Umbilical cord (tissue), 2 donors: ENCODE measurements around the gene HHAT. TPM values are rescaled to one million over a fixed set of nuclear protein-coding genes. Genes with fewer than 3 reads are reported as not detected.
A peak's percentile ranks its signal among the peaks of the same experiment; 100 is the strongest.

Source experiments
- DNase-seq: peaks from one replicate; pipeline ENCODE4 v3.0.0-alpha.2; 2015; ENCODE audit warnings: low spot score
- total RNA-seq: library from RNA; depleted of rRNA; stranded (reverse); fragments of >200 nt; gene quantifications from one replicate; pipeline ENCODE4 v1.2.3, GENCODE V29; 2014; ENCODE audit warnings: low replicate concordance; ENCODE audit not compliant: insufficient read depth

The HHAT gene
- total RNA-seq, 1 donor from 2014 or later: 6.3 TPM

DNA sequence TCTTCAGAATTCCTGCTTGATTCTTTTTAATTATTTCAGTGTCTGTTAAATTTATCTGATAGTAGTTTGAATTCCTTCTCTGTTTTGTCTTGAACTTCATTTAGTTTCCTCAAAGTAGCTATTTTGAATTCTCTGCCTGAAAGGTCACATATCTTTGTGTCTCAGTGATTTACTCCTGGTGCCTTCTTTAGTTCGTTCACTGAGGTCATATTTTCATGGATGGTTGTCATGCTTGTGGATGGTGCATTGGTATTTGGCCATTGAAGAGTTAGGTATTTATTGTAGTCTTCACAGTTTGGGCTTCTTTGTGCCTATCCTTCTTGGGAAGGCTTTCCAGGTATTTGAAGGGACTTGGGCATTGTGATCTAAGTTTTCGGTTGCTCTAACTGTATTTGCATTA, 267.9 kb downstream of the HHAT start:
- no peak for DNase-seq

DNA sequence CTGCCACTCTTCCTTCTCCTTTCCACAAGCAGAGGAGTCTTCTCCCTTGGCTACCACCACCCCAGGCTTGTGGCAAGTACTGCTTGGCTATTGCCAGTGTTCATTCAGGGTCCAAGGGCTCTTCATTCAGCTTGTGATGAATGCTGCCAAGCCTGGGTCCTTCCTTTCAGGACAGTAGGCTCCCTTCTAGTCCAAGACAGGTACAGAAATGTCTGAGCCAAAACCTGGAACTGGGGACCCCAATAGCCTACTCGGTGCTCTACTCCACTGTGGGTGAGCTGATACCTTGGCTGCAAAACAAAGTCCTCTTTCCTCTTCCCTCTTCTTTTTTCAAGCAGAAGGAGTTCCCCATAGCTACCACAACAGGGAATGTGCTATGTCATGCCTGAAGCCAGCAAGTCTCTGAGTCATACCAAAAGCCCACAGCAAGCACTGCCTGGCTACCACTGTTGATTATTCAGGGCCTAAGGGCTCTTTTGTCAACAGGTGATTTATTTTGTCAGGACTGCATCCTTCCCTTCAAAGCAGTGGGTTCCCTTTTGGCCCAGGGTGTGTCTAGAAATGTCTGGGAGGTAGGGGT, 268.9 kb downstream of the HHAT start:
- peak; percentile 33 for DNase-seq

DNA sequence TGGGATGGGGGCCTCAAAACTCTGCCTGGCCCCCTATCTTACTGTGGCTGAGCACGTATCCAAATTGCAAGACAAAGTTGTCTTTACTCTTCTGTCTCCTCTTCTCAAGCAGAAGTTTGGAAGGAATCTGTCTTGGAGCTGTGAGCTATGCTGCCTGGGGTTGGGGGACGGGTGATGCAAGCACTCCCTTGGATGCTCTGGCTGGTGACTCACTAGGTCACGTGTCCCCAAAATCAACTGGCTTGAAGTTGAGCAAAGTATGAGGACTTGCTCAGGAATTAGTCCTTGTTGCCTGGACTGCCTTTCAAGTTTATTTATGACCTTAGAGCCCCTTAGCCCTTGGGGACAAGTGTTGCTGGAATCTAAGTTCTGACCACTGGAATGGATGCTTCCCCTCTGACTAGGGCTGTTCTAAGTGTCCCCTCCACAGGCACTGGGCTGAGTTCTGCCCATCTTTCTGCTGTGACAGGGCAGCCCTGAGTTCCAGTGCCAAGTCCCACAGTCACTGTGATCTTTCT, 269.5 kb downstream of the HHAT start:
- DNase-seq: peak; percentile 57

DNA sequence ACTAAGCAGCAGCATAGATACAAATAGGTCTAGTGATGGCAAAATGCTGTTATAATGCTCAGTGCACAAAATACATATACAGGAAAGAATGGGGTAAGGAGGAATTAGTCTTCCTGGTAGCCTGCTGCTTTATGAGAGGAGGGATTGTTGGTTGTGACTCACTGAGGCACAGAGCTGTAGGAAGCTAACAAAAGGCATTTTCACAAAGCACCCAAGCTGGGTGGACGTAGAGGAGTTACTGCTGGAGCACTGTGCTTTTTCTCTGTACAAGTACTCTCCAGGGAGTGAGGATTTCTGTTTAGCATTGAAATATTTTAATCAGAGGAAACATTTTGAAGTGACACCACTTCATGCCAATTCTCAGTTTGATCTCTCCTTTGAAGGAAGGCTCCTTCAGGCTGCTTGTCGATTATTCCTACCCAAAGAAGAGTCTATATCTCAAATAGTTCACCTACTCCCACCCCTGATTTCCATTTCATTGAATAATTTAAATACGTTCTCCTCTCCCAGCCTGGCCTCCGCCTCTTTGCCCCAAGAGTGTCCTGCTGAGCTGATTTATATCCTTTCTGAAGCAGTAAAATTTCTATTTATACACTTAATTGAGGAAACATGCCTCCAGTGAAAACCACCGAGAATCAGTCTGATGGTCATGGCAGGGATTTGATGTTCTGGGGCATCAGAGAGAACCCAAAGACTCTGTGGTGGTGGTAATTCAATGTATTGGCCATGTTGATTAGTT, 271.9 kb downstream of the HHAT start:
- DNase-seq: no peak

DNA sequence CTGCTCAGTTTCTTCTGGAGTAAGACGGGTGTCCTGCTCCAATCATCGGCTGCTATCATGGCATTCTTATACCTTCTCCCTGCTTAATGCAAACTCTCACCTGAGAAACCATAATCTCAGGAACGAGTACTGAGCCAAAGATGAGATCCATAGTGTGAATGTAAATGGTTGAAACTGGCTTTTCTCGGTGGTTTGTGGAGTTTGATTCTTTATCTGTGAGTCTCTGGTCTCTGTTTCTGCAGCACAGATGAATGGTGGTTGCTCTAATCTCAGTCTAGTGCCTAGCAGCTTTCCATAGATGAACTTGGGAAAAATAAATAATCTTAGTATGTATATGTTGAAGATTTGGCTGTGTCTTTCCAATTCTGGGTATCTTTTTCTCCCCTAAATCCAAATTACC, 274.4 kb downstream of the HHAT start:
- no peak for DNase-seq

DNA sequence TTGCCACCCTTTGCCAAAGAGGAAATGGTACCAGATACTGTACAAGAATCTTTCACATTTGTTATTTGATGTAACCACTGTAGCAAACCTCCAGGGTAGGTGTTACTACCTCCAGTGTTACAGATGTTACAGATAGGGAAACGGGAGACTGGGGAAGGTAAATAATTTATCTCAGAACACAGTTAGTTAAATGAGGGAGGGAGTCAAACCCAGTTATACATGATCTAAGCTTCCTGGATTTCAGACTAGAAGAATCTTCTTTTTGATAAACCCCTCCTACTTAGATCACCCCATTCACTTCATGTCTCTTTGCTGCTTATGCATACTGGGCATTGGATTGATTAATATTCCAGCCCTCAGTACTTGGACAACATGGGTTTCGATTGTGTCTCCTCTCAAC, 276.4 kb downstream of the HHAT start:
- DNase-seq: no peak

DNA sequence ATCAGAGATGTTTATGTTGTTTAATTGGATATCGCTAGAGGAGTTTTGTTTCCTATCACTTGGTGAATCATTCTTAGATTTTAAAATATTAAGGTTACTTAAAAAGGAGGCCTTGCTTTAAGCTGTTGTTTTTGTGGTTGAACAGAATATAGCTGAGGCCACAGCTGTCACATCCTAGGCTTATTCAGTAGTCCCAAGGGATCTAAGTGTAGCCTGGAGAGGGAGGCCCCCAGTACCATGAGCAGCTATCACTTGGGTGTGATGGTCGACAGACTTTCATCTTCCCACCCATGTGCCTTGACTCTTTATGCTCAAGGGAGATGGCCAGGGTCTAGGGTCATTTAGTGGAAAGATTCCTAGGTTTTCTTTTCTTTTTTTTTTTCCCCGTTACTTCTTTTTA, 278.7 kb downstream of the HHAT start:
- no peak for DNase-seq

DNA sequence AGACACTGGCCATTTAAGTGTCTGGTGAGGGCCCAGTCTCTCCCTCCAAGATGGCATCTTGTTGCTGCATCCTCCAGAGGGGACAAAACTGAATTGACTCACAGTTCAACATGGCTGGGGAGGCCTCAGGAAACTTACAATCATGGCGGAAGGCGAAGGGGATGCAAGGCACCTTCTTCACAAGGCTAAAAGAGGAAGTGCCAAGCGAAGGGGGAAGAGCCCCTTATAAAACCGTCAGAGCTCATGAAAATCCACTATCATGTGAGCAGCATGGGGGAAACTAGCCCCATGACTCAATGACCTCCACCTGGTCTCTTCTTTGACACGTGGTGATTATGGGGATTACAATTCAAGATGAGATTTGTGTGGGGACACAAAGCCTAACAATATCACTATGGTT, 280.1 kb downstream of the HHAT start:
- DNase-seq: no peak

DNA sequence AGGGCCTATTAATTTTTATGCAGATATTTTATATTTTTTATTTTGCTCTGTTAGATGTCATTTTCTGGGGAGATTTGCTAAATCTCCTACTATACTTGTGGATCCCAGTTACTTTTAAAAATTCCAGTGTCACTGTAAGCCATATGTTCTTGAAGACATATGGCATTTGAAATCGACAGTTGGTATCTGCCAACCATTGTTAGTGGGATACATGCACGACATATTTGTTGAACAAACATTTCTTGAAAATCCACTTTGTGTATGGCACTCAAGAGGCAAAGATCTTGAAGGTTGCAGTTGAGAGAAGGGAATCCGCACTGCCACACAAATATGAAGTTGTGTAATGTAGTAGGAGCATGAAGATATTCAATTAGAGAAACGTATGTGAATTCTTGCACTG, 287.7 kb downstream of the HHAT start:
- DNase-seq: no peak

DNA sequence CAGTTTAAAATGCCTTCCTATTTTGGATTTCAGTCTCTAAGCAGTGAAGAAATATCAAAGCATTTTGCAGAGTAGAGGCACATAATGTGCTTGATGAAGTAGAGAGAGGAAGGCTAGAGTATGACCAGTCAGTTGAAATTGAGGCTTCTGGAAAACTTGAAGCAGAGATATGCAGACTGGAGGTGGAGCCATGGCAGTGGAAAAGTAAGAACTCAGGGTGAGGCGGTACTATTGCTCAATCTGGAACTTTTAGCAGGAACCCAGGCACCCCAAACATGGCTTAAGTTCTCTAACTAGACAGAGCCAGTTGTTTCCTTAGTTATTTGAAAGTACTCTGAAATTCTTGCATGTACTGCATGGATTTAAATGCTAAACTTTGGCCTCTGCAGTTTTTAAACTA, 288.6 kb downstream of the HHAT start:
- peak; percentile 39 for DNase-seq

DNA sequence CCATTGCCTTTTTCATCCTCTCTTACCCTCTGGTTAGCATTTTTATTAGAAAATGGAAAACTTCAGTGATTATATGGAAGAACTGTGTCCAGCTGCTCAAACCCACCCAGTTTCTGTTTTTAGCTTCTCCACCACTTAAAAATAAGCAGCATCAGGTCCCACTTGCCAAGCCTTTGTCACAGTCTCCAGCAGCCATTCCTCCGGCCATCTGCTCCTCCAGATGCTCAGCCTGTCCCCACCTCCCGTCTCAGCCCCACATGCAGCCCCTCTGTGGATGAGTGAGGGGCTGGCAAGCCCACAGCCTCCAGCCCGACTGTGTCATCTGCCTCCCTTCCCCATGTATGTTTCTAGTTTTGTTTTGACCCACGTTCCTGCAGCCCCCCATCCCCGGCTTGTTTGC, 289.7 kb downstream of the HHAT start:
- DNase-seq: no peak

DNA sequence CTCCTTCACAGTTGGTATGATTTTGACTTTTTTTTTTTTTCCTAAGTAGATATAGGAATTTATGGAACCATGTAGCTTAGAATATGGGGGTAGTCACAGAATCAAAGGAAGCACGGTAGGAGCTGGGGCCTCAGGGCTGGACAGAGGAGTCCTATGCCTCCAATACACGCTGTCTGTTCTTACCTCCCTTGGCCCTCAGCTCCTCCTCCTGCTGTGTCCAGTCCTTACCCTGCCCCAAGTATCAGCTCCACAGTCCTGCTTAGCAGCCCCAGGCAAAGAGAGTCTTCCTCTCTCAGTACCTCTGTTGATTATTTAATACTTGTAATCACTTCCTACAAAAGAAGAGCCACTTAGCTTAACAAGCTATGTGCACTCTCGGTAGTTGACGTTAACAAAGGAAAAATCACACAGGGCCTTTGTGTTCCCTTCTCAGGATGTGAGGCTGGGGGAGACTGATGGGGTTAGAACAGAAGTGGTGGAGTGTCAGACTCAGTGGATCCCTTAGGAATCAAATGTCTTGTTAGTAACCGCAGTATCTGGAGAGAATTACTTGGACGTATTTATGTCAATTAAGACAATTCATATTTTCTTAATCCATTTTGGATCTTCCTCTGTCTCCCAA, 292.3 kb downstream of the HHAT start:
- DNase-seq: no peak

DNA sequence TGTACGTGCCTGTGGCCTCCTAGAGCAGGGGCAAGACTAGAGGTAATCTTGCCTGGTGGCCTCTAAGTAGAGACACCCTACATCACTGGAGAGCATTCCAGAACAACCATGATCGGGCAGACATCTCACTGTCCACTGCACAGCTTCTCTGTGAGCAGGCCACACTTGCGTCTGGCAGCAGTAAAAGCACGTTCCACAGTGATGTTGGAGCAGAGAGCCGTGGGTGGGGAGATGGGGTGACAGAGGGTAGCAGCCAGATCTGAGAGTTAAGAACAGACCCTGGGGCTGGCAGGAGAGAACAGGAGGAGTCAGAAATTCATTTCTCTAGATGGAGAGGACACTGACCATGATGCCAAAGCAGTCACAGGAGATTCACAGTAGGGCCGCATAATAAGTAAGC, 293.0 kb downstream of the HHAT start:
- no peak for DNase-seq

DNA sequence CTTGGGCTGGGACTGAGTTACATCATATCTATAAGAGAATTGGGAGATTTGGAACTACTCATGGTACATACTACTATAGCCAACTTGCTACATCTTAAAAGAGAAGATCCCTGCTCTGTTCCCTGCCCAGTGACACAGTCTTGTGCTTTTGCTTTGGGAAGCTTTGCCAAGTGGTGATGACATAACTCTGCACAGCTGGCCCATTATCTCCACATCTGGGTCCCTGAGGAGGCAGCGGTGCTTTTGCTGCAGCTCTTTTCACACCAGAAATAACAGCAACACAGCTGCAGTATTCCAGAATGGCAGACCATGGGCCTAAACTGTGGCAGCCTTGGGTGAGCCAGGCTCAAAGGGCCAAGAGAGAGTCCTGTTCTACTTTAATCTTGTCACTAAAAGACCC, 296.0 kb downstream of the HHAT start:
- no peak for DNase-seq

DNA sequence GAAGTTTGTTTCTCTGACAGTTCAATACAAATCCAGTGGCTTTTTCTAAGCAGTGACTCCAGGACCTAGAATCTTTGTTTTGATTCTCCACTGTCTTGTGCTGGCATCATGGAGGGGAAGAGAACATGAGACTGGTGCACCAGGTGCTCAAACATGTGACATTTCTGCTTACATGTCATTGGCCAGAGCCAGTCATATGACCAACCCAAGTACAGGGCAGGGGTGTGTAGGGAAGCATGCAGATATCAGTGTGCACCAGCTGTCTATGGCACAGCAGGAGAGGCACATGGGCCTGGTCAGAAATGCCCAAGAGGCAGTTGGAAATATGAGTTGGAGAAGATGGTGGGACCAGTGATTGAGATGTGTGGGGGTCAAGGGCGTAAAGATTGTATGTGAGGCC, 297.0 kb downstream of the HHAT start:
- no peak for DNase-seq

DNA sequence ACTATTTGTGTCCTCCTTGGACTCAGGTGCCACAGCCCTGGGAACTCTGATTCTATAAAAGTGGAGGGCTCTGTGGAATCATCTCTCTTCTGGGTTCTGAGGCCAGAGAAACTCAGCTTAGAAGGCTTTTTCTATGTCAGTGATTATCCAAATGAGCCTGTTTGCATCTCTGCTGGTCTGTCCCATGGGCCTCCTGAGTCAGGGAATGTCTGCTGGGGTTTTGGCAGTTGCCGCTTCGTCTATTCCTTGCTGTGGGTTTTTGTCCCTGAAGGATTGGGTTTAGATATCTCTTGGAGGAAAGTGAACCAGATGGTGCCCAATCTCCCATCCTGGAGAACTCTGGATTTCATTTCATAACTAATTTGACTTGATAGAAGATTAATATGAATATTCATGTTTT, 297.6 kb downstream of the HHAT start:
- DNase-seq: no peak

DNA sequence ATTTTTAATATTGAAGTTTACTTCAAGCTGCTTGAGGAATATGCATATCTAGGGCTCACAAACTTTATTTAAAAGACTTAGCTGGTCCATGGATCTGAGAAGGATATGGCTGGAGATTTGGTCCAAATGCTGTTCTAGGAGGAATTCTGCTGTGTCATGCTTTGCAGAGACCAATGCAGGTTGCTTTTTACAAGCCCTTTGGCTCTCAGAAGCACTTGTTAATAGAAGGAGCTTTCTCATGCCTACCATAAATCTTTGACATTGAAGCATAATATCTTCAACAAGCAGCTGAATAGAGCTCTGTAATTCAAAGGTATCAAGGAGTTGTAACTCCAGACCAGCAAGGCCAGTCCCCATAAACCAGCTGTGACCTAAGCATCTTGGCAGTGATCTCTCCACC, 299.1 kb downstream of the HHAT start:
- DNase-seq: no peak

DNA sequence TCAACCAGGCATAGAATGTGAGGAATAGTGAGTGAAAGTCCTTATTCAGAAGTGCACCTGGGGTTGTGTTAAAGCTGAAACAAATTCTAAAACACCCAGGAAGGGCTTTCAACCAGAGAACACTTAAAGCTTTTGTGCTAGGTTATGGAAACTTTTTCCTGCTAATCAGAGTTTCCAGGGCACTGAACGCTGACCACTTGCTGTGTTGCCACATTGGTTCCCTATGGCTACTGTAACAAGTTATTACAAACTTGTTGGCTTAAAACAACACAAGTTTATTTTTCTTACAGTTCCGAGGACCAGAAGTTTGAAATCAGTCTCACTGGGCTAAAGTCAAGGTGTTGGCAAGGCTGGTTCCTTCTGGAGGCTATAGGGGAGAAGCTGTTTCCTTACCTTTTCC, 300.6 kb downstream of the HHAT start:
- no peak for DNase-seq

DNA sequence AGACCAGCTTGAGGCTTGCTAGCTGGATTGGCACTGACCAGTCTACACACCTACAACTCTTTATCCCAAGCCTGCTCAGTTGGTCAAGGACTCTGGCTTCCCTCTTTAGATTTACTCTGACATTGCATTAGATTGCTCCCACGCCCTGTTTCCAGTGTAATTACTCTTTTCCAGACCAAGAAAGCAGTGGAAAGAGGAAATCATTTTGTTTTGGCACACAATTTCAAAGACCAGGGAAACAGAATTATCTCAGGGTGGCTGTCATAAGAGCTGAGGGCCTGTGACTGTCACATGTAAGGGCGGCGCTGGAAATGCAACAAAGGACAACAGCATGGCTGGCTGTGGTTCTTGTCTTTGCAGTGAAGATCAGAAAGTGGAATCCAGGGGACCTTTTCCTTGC, 302.7 kb downstream of the HHAT start:
- no peak for DNase-seq

DNA sequence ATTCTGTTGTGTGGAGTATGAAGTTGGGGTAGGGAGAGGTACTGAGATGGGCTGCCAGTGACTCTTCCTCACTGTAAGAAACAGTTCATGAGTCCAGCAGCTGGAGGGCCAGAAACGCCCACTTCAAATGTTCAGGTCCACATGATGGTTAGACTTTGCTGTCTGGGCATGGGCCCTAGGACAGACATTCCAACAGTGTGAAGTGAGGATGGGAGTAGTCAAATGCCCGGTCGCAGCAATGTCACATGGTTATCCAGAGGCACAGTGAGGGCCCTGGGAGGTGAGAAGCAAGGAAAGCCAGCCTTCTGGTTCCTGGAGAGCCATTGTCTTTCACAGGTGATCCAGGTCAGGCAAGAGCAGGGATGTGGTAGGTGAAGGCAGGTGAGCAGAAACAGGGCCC, 304.4 kb downstream of the HHAT start:
- DNase-seq: no peak

DNA sequence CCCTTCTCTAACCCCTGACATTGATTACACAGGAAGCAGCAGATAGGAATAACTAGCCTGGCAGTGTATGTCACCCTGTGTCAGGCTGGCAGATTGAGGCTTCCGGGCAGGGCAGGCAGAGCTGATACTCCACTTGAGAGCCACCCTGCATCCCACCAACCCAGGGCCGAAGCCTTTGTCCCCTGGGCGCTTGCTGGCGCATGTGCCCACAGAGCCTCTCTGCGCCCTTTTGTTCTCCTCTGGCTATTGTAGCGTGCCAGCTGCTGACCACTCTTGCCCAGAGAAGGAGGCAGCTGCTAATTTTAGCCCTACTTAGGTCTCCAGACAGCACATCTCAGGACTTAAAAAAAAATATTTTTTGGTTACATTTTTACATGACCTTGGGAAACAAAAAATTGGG, 304.9 kb downstream of the HHAT start:
- no peak for DNase-seq

DNA sequence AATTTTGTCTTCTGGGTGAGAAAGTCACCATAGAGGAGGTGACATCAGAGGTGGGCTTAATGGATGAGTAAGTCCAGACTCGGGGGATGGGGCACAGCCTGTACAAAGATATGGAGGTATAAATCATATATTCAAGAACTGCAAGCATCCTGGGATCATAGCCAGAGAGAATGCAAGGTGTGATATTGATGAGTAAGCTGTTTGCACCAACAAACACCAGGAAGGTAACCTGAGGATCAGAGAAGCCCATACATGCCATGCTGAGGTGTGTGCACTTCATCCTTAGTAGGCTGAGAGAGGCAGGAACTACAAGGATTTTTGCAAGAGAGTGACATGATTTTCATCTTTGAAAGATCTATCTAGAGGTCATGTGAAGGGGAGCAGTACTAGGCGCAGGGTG, 306.4 kb downstream of the HHAT start:
- no peak for DNase-seq

DNA sequence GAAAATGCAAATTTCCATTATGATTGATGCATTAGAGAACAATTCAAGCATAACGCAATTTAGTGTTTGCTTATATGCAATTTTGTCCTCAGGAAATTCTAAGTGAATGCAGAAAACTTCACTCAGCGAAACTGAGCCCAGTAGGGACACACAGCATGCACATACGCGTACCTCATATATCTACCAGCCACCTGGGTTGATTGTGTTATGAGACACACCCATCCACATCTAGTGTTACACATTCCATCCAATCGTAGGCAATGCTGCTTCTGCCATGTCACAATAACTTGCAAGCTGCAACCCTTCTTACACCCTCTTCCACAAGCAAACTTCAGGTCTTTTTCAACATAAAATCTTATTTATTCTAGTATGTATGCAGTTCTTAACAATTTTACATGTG, 312.9 kb downstream of the HHAT start:
- no peak for DNase-seq
